Measurements from ENCODE around the gene TRABD2A. TPM values are rescaled to one million over a fixed set of nuclear protein-coding genes. Genes with fewer than 3 reads are reported as not detected.

The TRABD2A gene
- total and polyA plus RNA-seq, 4 donors = 0.26 to 10.3 (median 0.55) TPM

- 96% methylated on average over 2 of the region's 2 CpGs for WGBS
- peaks cover 4 to 18% (median 10%) of the 10 kb centered on the region in 4 donors for H3K4me1 ChIP-seq (ENCODE audit: control insufficient read depth in 4 of 4, insufficient read depth in 4 of 4, low read length in 3 of 4)
- no peaks in the 10 kb centered on the region for H3K27me3 ChIP-seq (ENCODE audit: control insufficient read depth in 4 of 4, insufficient read depth in 4 of 4, low read length in 3 of 4)
- no peaks in the 10 kb centered on the region for H3K36me3 ChIP-seq (ENCODE audit: control insufficient read depth in 4 of 4, insufficient read depth in 3 of 4, low read depth in 1 of 4, low read length in 3 of 4)
- no peak for DNase-seq (ENCODE audit: low spot score)
- H3K9ac ChIP-seq (ENCODE audit: low read depth in 1 of 2, low read length in 2 of 2) = no peak overlapping the region
- TF ChIP-seq JUND (IDR thresholded peaks at IDR 0.05) = no peak
- TF ChIP-seq HNF4G (IDR thresholded peaks at IDR 0.05) = no peak
- TF ChIP-seq REST (IDR thresholded peaks at IDR 0.05) = no peak
- TF ChIP-seq RXRA (IDR thresholded peaks at IDR 0.05) = no peak
- no peak for TF ChIP-seq RAD21 (IDR thresholded peaks at IDR 0.05)
- TF ChIP-seq YY1 (IDR thresholded peaks at IDR 0.05) = no peak
- no peak for TF ChIP-seq FOXA1 (IDR thresholded peaks at IDR 0.05)
- TF ChIP-seq HNF4A (conservative IDR thresholded peaks at IDR 0.05) = no peak
- TF ChIP-seq FOXA2 (IDR thresholded peaks at IDR 0.05) = no peak
- no peak for TF ChIP-seq TAF1 (conservative IDR thresholded peaks at IDR 0.05)
- no peak for TF ChIP-seq SP1 (IDR thresholded peaks at IDR 0.05)
- no peak for TF ChIP-seq NR2F2 (IDR thresholded peaks at IDR 0.05)
- TF ChIP-seq, protein P1, sequence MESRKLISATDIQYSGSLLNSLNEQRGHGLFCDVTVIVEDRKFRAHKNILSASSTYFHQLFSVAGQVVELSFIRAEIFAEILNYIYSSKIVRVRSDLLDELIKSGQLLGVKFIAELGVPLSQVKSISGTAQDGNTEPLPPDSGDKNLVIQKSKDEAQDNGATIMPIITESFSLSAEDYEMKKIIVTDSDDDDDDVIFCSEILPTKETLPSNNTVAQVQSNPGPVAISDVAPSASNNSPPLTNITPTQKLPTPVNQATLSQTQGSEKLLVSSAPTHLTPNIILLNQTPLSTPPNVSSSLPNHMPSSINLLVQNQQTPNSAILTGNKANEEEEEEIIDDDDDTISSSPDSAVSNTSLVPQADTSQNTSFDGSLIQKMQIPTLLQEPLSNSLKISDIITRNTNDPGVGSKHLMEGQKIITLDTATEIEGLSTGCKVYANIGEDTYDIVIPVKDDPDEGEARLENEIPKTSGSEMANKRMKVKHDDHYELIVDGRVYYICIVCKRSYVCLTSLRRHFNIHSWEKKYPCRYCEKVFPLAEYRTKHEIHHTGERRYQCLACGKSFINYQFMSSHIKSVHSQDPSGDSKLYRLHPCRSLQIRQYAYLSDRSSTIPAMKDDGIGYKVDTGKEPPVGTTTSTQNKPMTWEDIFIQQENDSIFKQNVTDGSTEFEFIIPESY (IDR thresholded peaks at IDR 0.05) = no peak
- TF ChIP-seq, protein P2, sequence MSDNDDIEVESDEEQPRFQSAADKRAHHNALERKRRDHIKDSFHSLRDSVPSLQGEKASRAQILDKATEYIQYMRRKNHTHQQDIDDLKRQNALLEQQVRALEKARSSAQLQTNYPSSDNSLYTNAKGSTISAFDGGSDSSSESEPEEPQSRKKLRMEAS (IDR thresholded peaks at IDR 0.05) = no peak
- TF ChIP-seq CTCF (IDR thresholded peaks at IDR 0.05; ENCODE audit: low read depth, low read length, missing input control) = no peak
- H3K4me3 ChIP-seq (ENCODE audit: low read depth in 1 of 3, low read length in 3 of 3) = no peak overlapping the region
- no peak overlapping the region for H3K27ac ChIP-seq (ENCODE audit: low read depth in 1 of 2, low read length in 2 of 2)
- H3K9me3 ChIP-seq (ENCODE audit: control insufficient read depth in 4 of 4, low read length in 3 of 4) = no peaks in the 10 kb centered on the region
Observed at GRCh38 chr2:84925336-84925723, 44.4 kb upstream of the TRABD2A start.

All from liver (tissue), 9 donors.